GM23338 (cell line): Measurements from ENCODE around the gene ATOH8. TPM values are rescaled to one million over a fixed set of nuclear protein-coding genes. Genes with fewer than 3 reads are reported as not detected.

Source experiments
- ATAC-seq: fragments of 200-7000 bp; cut with Tn5 transposase; 3 replicates; pipeline ENCODE4 v1.9.1; 2020
- DNase-seq: peaks from one replicate; pipeline ENCODE4 v3.0.0-alpha.2; 2015; ENCODE audit warnings: low spot score
- H2AFZ ChIP-seq: fragments of 200-600 bp; sonication (generic); 2 replicates; pipeline ENCODE4 v1.8.0; 2016; ENCODE audit warnings: antibody characterized with exemption, mild to moderate bottlenecking, moderate library complexity
- H3F3A ChIP-seq: fragments of 200-600 bp; sonication (generic); replicated peaks from 2 replicates; pipeline ENCODE4 v1.8.0; 2017; ENCODE audit warnings: antibody characterized with exemption, mixed run types, low read depth
- H3K27ac ChIP-seq: fragments of 200-600 bp; sonication (generic); 2 replicates; pipeline ENCODE4 v1.6.1; 2016; ENCODE audit warnings: low read depth
- H3K27me3 ChIP-seq: fragments of 200-600 bp; sonication (generic); 2 replicates; pipeline ENCODE4 v1.8.0; 2016; ENCODE audit warnings: mild to moderate bottlenecking, mixed run types, moderate library complexity; ENCODE audit not compliant: insufficient read depth
- H3K36me3 ChIP-seq: fragments of 200-600 bp; sonication (generic); 2 replicates; pipeline ENCODE4 v1.8.0; 2016; ENCODE audit warnings: mild to moderate bottlenecking; ENCODE audit not compliant: insufficient read depth
- H3K4me1 ChIP-seq: fragments of 200-600 bp; sonication (generic); 2 replicates; pipeline ENCODE4 v1.8.0; 2016; ENCODE audit warnings: mild to moderate bottlenecking, moderate library complexity; ENCODE audit not compliant: insufficient read depth
- H3K4me2 ChIP-seq: fragments of 200-600 bp; sonication (generic); 2 replicates; pipeline ENCODE4 v1.7.1; 2017; ENCODE audit warnings: mixed run types
- H3K4me3 ChIP-seq: fragments of 200-600 bp; sonication (generic); 2 replicates; pipeline ENCODE4 v1.6.1; 2016; ENCODE audit warnings: mixed run types
- H3K79me2 ChIP-seq: fragments of 200-600 bp; sonication (generic); replicated peaks from 2 replicates; pipeline ENCODE4 v1.8.0; 2017; ENCODE audit warnings: mild to moderate bottlenecking; ENCODE audit not compliant: insufficient read depth
- H3K9me2 ChIP-seq: fragments of 200-600 bp; sonication (generic); 2 replicates; pipeline ENCODE4 v1.8.0; 2017; ENCODE audit not compliant: insufficient read depth
- H4K20me1 ChIP-seq: fragments of 200-600 bp; sonication (generic); replicated peaks from 2 replicates; pipeline ENCODE4 v1.8.0; 2017; ENCODE audit warnings: mild to moderate bottlenecking; ENCODE audit not compliant: insufficient read depth
- H3K27ac Mint-ChIP-seq: 2 replicates; pipeline ENCODE4 v1.8.0; 2020; ENCODE audit warnings: inconsistent platforms, mild to moderate bottlenecking, moderate library complexity, mixed read lengths
- H3K27me3 Mint-ChIP-seq: 3 replicates; pipeline ENCODE4 v1.8.0; 2022; ENCODE audit warnings: low read depth, mild to moderate bottlenecking, moderate library complexity, mixed read lengths, inconsistent platforms; ENCODE audit not compliant: insufficient read depth, poor library complexity
- H3K36me3 Mint-ChIP-seq: 3 replicates; pipeline ENCODE4 v1.8.0; 2021; ENCODE audit warnings: low read depth, mild to moderate bottlenecking, inconsistent platforms, moderate library complexity, mixed read lengths
- H3K4me1 Mint-ChIP-seq: 3 replicates; pipeline ENCODE4 v1.8.0; 2020; ENCODE audit warnings: mild to moderate bottlenecking, inconsistent platforms, mixed read lengths
- H3K4me3 Mint-ChIP-seq: 3 replicates; pipeline ENCODE4 v1.8.0; 2021; ENCODE audit warnings: moderate library complexity, mild to moderate bottlenecking, inconsistent platforms, mixed read lengths
- H3K9me3 Mint-ChIP-seq: 3 replicates; pipeline ENCODE4 v1.8.0; 2020; ENCODE audit warnings: moderate library complexity, mild to moderate bottlenecking, inconsistent platforms, mixed read lengths
- CREB1 ChIP-seq: fragments of 250-450 bp; sonication (Bioruptor Pico); IDR thresholded peaks from 2 replicates; pipeline ENCODE4 v1.5.0; 2020; ENCODE audit warnings: low read depth, mild to moderate bottlenecking, moderate library complexity
- EZH2 ChIP-seq: fragments of 200-600 bp; sonication (generic); IDR thresholded peaks from one replicate; pipeline ENCODE4 v1.8.0; 2017; ENCODE audit warnings: antibody characterized with exemption, mild to moderate bottlenecking, low read depth; ENCODE audit not compliant: unreplicated experiment
- EZH2phosphoT487 ChIP-seq: fragments of 200-600 bp; sonication (generic); IDR thresholded peaks from one replicate; pipeline ENCODE4 v1.8.1; 2018; ENCODE audit warnings: antibody characterized with exemption; ENCODE audit not compliant: unreplicated experiment
- JUNB ChIP-seq: IDR thresholded peaks from one replicate; pipeline ENCODE4 v1.6.1; 2016; ENCODE audit warnings: antibody characterized with exemption; ENCODE audit not compliant: unreplicated experiment
- NANOG ChIP-seq: IDR thresholded peaks from 2 replicates; pipeline ENCODE4 v1.6.1; 2016; ENCODE audit warnings: antibody characterized with exemption, borderline replicate concordance
- POLR2AphosphoS5 ChIP-seq: IDR thresholded peaks from 2 replicates; pipeline ENCODE4 v1.6.1; 2016; ENCODE audit warnings: antibody characterized with exemption, low read depth
- REST ChIP-seq: IDR thresholded peaks from one replicate; pipeline ENCODE4 v1.6.1; 2018; ENCODE audit warnings: antibody characterized with exemption; ENCODE audit not compliant: unreplicated experiment
- STAT1 ChIP-seq: IDR thresholded peaks from one replicate; pipeline ENCODE4 v1.6.1; 2016; ENCODE audit warnings: antibody characterized with exemption; ENCODE audit not compliant: unreplicated experiment
- ZNF114 ChIP-seq: fragments of 250-450 bp; sonication (Bioruptor Pico); IDR thresholded peaks from 2 replicates; pipeline ENCODE4 v1.5.0; 2020; ENCODE audit warnings: mild to moderate bottlenecking, moderate library complexity
- ZNF331 ChIP-seq: fragments of 250-450 bp; sonication (Bioruptor Pico); IDR thresholded peaks from 2 replicates; pipeline ENCODE4 v1.5.0; 2020; ENCODE audit warnings: low read depth, mild to moderate bottlenecking, moderate library complexity
- ZNF462 ChIP-seq: fragments of 250-450 bp; sonication (Bioruptor Pico); IDR thresholded peaks from 2 replicates; pipeline ENCODE4 v1.5.0; 2020; ENCODE audit warnings: mild to moderate bottlenecking, moderate library complexity
- polyA plus RNA-seq: library from polyadenylated mRNA; unstranded; fragments of >200 nt; fragmentation: Nextera tagmentation; extraction: Ambion mirVana; gene quantifications from 2 replicates; pipeline ENCODE4 v1.2.1, GENCODE V29; 2016
- total RNA-seq: library from RNA; depleted of rRNA; stranded (reverse); fragments of >200 nt; shearing (Covaris generic); gene quantifications from 2 replicates; pipeline ENCODE4 v1.2.3, GENCODE V29; 2014
- TF ChIP-seq, protein P1 (sequence below): IDR thresholded peaks from 2 replicates; pipeline ENCODE4 v1.6.1; 2016; ENCODE audit warnings: antibody characterized with exemption
- TF ChIP-seq, protein P2 (sequence below), 2 experiments: fragments of 200-600 bp in 1 of 2; sonication (generic) in 1 of 2; conservative IDR thresholded peaks; 2 replicates each; pipeline versions ENCODE4 v1.5.1 to v1.6.1; 2016 to 2017; ENCODE audit warnings: antibody characterized with exemption in 2 of 2, low read depth in 2 of 2, mild to moderate bottlenecking in 2 of 2, moderate library complexity in 1 of 2

Gene ATOH8
- total and polyA plus RNA-seq, 2 experiments from 2014 or later = 0.11 to 0.97 TPM

GRCh38 chr2:85756195-85756594, 2.4 kb downstream of the ATOH8 start:
- Histone ChIP-seq H3K4me1 (peaks cover 6% of the 10 kb centered on the region; the same call in 1 of the 2 replicates), H3K79me2 (no peaks in the 10 kb centered on the region), H3K4me2 (no peak overlapping the region), H2AFZ (no peak overlapping the region), H3K27me3 (peaks cover 77% of the 10 kb centered on the region), H3F3A (0 out of 2 replicates have a peak, but pooled peaks cover 9% of the 10 kb centered on the region), H3K27ac (no peak overlapping the region), H3K9me2 (no peaks in the 10 kb centered on the region), H4K20me1 (peaks cover 4% of the 10 kb centered on the region; the same call in 1 of the 2 replicates), H3K4me3 (no peak overlapping the region), H3K36me3 (no peaks in the 10 kb centered on the region)
- Mint-ChIP-seq H3K4me3 (no peak overlapping the region; the same call in 2 of the 3 replicates), H3K27me3 (peaks cover 72% of the 10 kb centered on the region), H3K9me3 (no peaks in the 10 kb centered on the region; the same call in 2 of the 3 replicates), H3K4me1 (peaks cover 14% of the 10 kb centered on the region), H3K36me3 (no peaks in the 10 kb centered on the region), H3K27ac (no peak overlapping the region)
- no peak for TF ChIP-seq EZH2phosphoT487
- TF ChIP-seq, protein P1, sequence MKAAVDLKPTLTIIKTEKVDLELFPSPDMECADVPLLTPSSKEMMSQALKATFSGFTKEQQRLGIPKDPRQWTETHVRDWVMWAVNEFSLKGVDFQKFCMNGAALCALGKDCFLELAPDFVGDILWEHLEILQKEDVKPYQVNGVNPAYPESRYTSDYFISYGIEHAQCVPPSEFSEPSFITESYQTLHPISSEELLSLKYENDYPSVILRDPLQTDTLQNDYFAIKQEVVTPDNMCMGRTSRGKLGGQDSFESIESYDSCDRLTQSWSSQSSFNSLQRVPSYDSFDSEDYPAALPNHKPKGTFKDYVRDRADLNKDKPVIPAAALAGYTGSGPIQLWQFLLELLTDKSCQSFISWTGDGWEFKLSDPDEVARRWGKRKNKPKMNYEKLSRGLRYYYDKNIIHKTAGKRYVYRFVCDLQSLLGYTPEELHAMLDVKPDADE = no peak
- TF ChIP-seq JUNB = no peak
- no peak for TF ChIP-seq EZH2
- TF ChIP-seq NANOG = no peak
- TF ChIP-seq, protein P2, sequence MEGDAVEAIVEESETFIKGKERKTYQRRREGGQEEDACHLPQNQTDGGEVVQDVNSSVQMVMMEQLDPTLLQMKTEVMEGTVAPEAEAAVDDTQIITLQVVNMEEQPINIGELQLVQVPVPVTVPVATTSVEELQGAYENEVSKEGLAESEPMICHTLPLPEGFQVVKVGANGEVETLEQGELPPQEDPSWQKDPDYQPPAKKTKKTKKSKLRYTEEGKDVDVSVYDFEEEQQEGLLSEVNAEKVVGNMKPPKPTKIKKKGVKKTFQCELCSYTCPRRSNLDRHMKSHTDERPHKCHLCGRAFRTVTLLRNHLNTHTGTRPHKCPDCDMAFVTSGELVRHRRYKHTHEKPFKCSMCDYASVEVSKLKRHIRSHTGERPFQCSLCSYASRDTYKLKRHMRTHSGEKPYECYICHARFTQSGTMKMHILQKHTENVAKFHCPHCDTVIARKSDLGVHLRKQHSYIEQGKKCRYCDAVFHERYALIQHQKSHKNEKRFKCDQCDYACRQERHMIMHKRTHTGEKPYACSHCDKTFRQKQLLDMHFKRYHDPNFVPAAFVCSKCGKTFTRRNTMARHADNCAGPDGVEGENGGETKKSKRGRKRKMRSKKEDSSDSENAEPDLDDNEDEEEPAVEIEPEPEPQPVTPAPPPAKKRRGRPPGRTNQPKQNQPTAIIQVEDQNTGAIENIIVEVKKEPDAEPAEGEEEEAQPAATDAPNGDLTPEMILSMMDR (conservative IDR thresholded peaks at IDR 0.05; ENCODE audit: low read depth in 2 of 2) = no peak
- no peak for TF ChIP-seq ZNF331 (CRISPR knock-in tag)
- no peak for TF ChIP-seq CREB1
- no peak for TF ChIP-seq ZNF114 (CRISPR knock-in tag)
- no peak for TF ChIP-seq STAT1
- no peak for TF ChIP-seq POLR2AphosphoS5
- TF ChIP-seq REST = no peak
- no peak for TF ChIP-seq ZNF462
- ATAC-seq = no peak
- no peak for DNase-seq
